Renal pelvis (tissue), 4 donors: ENCODE measurements around the gene MYO1H. TPM values are rescaled to one million over a fixed set of nuclear protein-coding genes. Genes with fewer than 3 reads are reported as not detected.
"Not testable (repeated sequence)": the region's sequence is repeated elsewhere in the genome, so short reads cannot be mapped to it uniquely, and the experiment has no call there.

Experiments used
- DNase-seq: peaks from one replicate; pipeline ENCODE4 v3.0.0-alpha.2; 2013
- polyA plus RNA-seq, 3 donors: library from polyadenylated mRNA; unstranded; fragments of 120-200 nt; gene quantifications; one replicate each; pipeline ENCODE4 v1.2.1, GENCODE V29; 2013; ENCODE audit not compliant: insufficient read length in 3 of 3

Gene MYO1H
- polyA plus RNA-seq, 3 donors, result 1.3 to 3.9 (median 1.5) TPM

GRCh38 chr12:109406147-109406546 is 58.4 kb downstream of the MYO1H start:
- DNase-seq, result not testable (repeated sequence)

GRCh38 chr12:109418848-109419480 is 71.3 kb downstream of the MYO1H start:
- no peak for DNase-seq

GRCh38 chr12:109421355-109422087 is 73.8 kb downstream of the MYO1H start:
- DNase-seq, result no peak

GRCh38 chr12:109422251-109422650 is 74.6 kb downstream of the MYO1H start:
- no peak for DNase-seq

GRCh38 chr12:109423392-109423791 is 75.7 kb downstream of the MYO1H start:
- DNase-seq, result no peak

- DNase-seq, result peak; percentile 73
These were observed 80.4 kb downstream of the MYO1H start for GRCh38 chr12:109428037-109428629.

- DNase-seq, result not testable (repeated sequence)
These were observed 81.1 kb downstream of the MYO1H start for GRCh38 chr12:109428804-109429203.

GRCh38 chr12:109430244-109430643 is 82.5 kb downstream of the MYO1H start:
- no peak for DNase-seq

GRCh38 chr12:109432431-109432830 is 84.7 kb downstream of the MYO1H start:
- no peak for DNase-seq

GRCh38 chr12:109432842-109433304 is 85.2 kb downstream of the MYO1H start:
- peak; percentile 77 for DNase-seq

- no peak for DNase-seq
These were observed 85.9 kb downstream of the MYO1H start for GRCh38 chr12:109433618-109434017.

GRCh38 chr12:109434582-109434981 is 86.9 kb downstream of the MYO1H start:
- no peak for DNase-seq

- no peak for DNase-seq
These were observed 87.9 kb downstream of the MYO1H start for GRCh38 chr12:109435428-109436187.

GRCh38 chr12:109436188-109436560 is 88.5 kb downstream of the MYO1H start:
- no peak for DNase-seq

- no peak for DNase-seq
These were observed 91.5 kb downstream of the MYO1H start for GRCh38 chr12:109439181-109439580.

GRCh38 chr12:109439951-109440350 is 92.3 kb downstream of the MYO1H start:
- not testable (repeated sequence) for DNase-seq

- DNase-seq, result no peak
These were observed 93.3 kb downstream of the MYO1H start for GRCh38 chr12:109440851-109441490.

GRCh38 chr12:109443794-109444193 is 96.1 kb downstream of the MYO1H start:
- no peak for DNase-seq

GRCh38 chr12:109444259-109444658 is 96.6 kb downstream of the MYO1H start:
- no peak for DNase-seq

GRCh38 chr12:109445191-109445609 is 97.5 kb downstream of the MYO1H start:
- DNase-seq, result no peak

GRCh38 chr12:109446869-109447268 is 99.2 kb downstream of the MYO1H start:
- DNase-seq, result no peak

GRCh38 chr12:109447482-109447881 is 99.8 kb downstream of the MYO1H start:
- DNase-seq, result no peak
